Measurements from ENCODE around the gene TRHDE.

GRCh38 chr12:72509891-72510290, 237.7 kb downstream of the TRHDE start:
- TF ChIP-seq, protein P1, sequence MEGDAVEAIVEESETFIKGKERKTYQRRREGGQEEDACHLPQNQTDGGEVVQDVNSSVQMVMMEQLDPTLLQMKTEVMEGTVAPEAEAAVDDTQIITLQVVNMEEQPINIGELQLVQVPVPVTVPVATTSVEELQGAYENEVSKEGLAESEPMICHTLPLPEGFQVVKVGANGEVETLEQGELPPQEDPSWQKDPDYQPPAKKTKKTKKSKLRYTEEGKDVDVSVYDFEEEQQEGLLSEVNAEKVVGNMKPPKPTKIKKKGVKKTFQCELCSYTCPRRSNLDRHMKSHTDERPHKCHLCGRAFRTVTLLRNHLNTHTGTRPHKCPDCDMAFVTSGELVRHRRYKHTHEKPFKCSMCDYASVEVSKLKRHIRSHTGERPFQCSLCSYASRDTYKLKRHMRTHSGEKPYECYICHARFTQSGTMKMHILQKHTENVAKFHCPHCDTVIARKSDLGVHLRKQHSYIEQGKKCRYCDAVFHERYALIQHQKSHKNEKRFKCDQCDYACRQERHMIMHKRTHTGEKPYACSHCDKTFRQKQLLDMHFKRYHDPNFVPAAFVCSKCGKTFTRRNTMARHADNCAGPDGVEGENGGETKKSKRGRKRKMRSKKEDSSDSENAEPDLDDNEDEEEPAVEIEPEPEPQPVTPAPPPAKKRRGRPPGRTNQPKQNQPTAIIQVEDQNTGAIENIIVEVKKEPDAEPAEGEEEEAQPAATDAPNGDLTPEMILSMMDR (conservative IDR thresholded peaks at IDR 0.05 in 1 of 2, IDR thresholded peaks at IDR 0.05 in 1 of 2; ENCODE audit: low read depth in 1 of 2, low read length in 2 of 2) = no peak
- TF ChIP-seq EZH2 (IDR thresholded peaks at IDR 0.05; ENCODE audit: low read length, missing control alignments) = no peak

Measured in fibroblast of lung (primary cell).